Raji (cell line): ENCODE data around the gene LHPP.

Experiments used
- POLR2A ChIP-seq: IDR thresholded peaks from 2 replicates; pipeline ENCODE4 v1.6.1; 2011; ENCODE audit warnings: low read depth, low read length, control low read depth; ENCODE audit not compliant: insufficient read depth

The LHPP gene

GRCh38 chr10:124496620-124497019, 35.0 kb downstream of the LHPP start:
- no peak for TF ChIP-seq POLR2A

DNA sequence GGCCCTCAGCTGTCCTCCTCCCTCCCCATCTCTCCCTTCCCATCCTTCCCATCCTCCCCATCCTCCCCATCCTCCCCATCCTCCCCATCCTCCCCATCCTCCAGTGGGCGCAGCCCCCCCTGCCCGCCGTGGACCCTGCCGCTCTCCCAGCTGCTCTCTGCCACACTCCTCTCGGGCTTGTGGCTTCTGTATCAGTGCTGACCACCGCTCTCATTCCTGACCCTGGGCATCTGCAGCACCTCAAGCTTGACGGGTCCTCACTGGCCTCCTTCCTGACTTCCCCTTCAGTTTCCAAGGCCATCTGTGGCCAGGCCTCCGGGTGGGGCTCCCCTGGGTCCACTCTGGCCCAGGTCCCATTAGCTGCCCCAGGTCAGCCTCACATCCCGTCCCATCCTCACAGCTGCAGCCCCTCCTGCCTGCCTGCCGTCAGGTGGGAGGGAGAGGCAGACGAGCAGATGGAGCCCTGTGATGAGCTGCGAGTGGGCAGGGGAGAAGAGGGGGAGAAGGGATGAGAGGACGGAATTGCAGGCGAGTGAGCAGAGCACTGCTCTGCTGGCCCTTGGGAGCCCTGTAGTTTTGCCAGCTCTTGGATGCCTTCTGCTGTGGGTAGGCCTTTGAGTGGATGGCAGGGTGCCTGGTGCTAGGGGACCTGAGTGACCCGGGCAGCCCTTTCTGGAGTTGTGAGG, 35.7 kb downstream of the LHPP start:
- no peak for TF ChIP-seq POLR2A

GRCh38 chr10:124498056-124498455, 36.4 kb downstream of the LHPP start:
- no peak for TF ChIP-seq POLR2A

GRCh38 chr10:124500757-124501156, 39.1 kb downstream of the LHPP start:
- no peak for TF ChIP-seq POLR2A

GRCh38 chr10:124504711-124505110, 43.1 kb downstream of the LHPP start:
- TF ChIP-seq POLR2A: no peak

DNA sequence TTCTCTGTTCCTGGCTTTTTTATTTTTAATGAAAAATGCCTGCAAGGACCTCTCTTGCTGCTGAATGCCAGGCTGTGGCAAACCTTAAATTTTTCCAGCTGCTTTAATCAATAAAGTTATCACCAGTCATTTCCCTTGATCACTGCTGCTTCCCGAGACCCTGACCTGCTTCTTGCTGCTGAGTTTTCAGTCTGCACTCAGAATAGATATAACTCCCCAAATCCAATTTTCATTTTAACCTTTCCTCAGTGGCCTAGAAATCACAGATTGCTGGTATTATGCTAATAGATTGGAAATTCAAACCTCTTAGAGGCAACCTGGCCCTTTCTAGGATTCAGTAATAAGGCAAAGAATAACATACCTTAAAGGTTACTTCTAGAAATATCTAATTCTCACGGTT, 43.7 kb downstream of the LHPP start:
- TF ChIP-seq POLR2A: no peak

- TF ChIP-seq POLR2A: no peak
These were observed 46.5 kb downstream of the LHPP start for GRCh38 chr10:124508070-124508667.

- no peak for TF ChIP-seq POLR2A
These were observed 47.4 kb downstream of the LHPP start for GRCh38 chr10:124508907-124509454.

GRCh38 chr10:124509880-124510632, 48.4 kb downstream of the LHPP start:
- TF ChIP-seq POLR2A: no peak

DNA sequence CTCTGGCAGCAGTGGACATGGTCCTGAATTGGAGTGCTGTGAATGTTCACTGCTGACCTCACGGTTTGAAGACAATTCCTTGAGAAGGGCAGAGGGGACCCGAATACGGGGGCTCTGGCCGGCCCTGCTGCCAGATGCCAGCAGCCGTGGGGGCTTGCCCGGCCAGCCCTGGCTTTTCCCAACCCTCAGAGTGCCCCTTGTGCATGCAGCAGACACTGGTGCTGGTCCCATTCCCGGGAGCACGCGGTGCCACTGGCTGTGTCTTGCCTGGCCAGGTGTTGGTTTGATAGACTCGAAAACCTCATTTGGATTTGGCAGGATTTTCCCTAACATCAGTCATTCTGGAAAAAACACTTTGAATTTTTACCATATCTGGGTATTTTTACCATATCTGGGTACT, 49.1 kb downstream of the LHPP start:
- TF ChIP-seq POLR2A: no peak

- TF ChIP-seq POLR2A: no peak
These were observed 49.8 kb downstream of the LHPP start for GRCh38 chr10:124511205-124512039.

DNA sequence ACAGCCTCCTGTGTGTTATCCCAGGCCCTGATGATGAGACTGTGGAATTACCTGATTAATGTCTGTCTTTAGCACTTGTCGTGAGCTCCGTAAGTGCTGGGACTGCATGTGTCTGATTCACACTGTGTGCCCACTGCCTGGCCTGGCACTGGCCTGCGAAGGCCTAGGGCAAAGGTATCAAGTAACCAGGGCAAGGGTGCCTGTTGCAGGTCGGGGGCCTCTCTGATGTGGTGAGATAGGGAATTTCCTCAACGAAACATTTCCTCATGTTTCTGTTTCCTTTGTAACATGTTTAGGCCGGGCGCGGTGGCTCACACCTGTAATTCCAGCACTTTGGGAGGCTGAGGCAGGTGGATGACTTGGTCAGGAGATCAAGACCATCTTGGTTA, 50.4 kb downstream of the LHPP start:
- no peak for TF ChIP-seq POLR2A

GRCh38 chr10:124512600-124512999, 51.0 kb downstream of the LHPP start:
- TF ChIP-seq POLR2A: no peak

DNA sequence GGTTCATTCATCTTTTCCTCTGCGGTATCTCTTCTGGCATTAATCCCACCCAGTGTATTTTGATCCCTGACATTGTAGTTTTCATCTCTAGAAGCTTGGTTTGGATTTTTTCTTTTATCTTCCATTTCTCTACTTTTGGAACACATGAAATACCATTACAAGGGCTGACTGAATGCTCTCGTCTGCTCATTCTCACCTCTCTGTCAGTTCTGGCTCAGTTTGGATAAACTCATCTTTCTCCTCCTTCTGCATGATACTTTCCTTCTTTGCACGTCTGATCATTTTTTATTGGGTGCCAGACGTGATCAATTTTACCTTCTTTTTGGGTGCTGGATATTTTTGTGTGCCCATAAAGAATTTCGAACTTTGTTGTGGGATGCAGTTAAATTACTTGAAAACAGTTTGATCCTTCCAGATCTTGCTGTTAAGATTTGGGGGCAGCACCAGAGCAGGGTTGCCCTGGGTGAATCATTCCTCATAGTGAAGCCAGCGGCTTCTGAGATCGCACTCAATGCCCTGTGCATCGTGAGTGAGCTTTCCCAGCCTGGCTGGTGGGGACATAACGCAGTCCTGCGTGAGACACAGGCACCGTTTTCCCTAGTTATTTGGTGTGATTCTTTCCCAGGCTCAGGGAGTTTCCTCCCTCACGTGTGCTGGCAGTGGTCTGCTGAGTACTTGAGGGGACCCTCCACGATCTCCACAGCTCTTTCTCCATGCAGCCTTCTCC, 53.8 kb downstream of the LHPP start:
- no peak for TF ChIP-seq POLR2A
